UCSD-AML1 (cell line): Measurements from ENCODE around the gene ATP11A.

Experiments
- DNase-seq: peaks from one replicate; lab custom pipeline; 2025; ENCODE audit not compliant: unreplicated experiment; lab: John Stamatoyannopoulos, UW

The ATP11A gene

GRCh38 chr13:112813552-112813951 is 123.7 kb downstream of the ATP11A start:
- no peak for DNase-seq

GRCh38 chr13:112814905-112815585 is 125.2 kb downstream of the ATP11A start:
- no peak for DNase-seq

- DNase-seq: no peak
Observed at GRCh38 chr13:112815871-112816270, 126.0 kb downstream of the ATP11A start.

GRCh38 chr13:112818040-112818697 is 128.3 kb downstream of the ATP11A start:
- no peak for DNase-seq

GRCh38 chr13:112818698-112819045 is 128.8 kb downstream of the ATP11A start:
- no peak for DNase-seq

- no peak for DNase-seq
Observed at GRCh38 chr13:112819111-112819510, 129.3 kb downstream of the ATP11A start.

GRCh38 chr13:112819816-112820215 is 130.0 kb downstream of the ATP11A start:
- no peak for DNase-seq

GRCh38 chr13:112820318-112820717 is 130.5 kb downstream of the ATP11A start:
- no peak for DNase-seq

GRCh38 chr13:112821340-112822055 is 131.7 kb downstream of the ATP11A start:
- DNase-seq: no peak

- DNase-seq: no peak
Observed at GRCh38 chr13:112822851-112823250, 133.0 kb downstream of the ATP11A start.

- no peak for DNase-seq
Observed at GRCh38 chr13:112824429-112824828, 134.6 kb downstream of the ATP11A start.

- DNase-seq: no peak
Observed at GRCh38 chr13:112825071-112825470, 135.2 kb downstream of the ATP11A start.

- no peak for DNase-seq
Observed at GRCh38 chr13:112825875-112826274, 136.0 kb downstream of the ATP11A start.

- DNase-seq: no peak
Observed at GRCh38 chr13:112826565-112826964, 136.7 kb downstream of the ATP11A start.

GRCh38 chr13:112828082-112828699 is 138.4 kb downstream of the ATP11A start:
- DNase-seq: no peak

- DNase-seq: no peak
Observed at GRCh38 chr13:112828756-112829155, 138.9 kb downstream of the ATP11A start.

- no peak for DNase-seq
Observed at GRCh38 chr13:112831196-112831595, 141.4 kb downstream of the ATP11A start.

GRCh38 chr13:112831801-112832200 is 142.0 kb downstream of the ATP11A start:
- DNase-seq: no peak

GRCh38 chr13:112832811-112833210 is 143.0 kb downstream of the ATP11A start:
- no peak for DNase-seq

- DNase-seq: no peak
Observed at GRCh38 chr13:112833551-112834257, 143.9 kb downstream of the ATP11A start.

- no peak for DNase-seq
Observed at GRCh38 chr13:112835344-112835743, 145.5 kb downstream of the ATP11A start.
